HFFc6 (cell line): Measurements from ENCODE around the gene SPTLC3. TPM values are rescaled to one million over a fixed set of nuclear protein-coding genes. Genes with fewer than 3 reads are reported as not detected.

Experiments
- DNase-seq: peaks from one replicate; pipeline ENCODE4 v3.0.0-alpha.2; 2018
- H3K27ac Mint-ChIP-seq: 2 replicates; pipeline ENCODE4 v1.8.0; 2020; ENCODE audit warnings: mild to moderate bottlenecking, mixed read lengths
- H3K27me3 Mint-ChIP-seq: 2 replicates; pipeline ENCODE4 v1.8.0; 2021; ENCODE audit warnings: mild to moderate bottlenecking, moderate library complexity, mixed read lengths; ENCODE audit not compliant: insufficient read depth
- H3K36me3 Mint-ChIP-seq: 2 replicates; pipeline ENCODE4 v1.8.0; 2021; ENCODE audit warnings: low read depth, mixed read lengths
- H3K4me1 Mint-ChIP-seq: 2 replicates; pipeline ENCODE4 v1.8.0; 2020; ENCODE audit warnings: low read depth, mixed read lengths
- H3K4me3 Mint-ChIP-seq: 2 replicates; pipeline ENCODE4 v1.8.0; 2020; ENCODE audit warnings: mild to moderate bottlenecking, moderate library complexity, mixed read lengths
- H3K9me3 Mint-ChIP-seq: 2 replicates; pipeline ENCODE4 v1.8.0; 2020; ENCODE audit warnings: mild to moderate bottlenecking, mixed read lengths
- CTCF ChIP-seq: fragments of 200-600 bp; sonication (generic); IDR thresholded peaks from 2 replicates; pipeline ENCODE4 v1.5.0; 2021; ENCODE audit warnings: antibody characterized with exemption, mild to moderate bottlenecking
- total RNA-seq, 6 experiments: library from RNA; stranded (reverse); fragmentation: NEBNext Ultra II Directional; extraction: Animal tissue kit (Norgen Biotek cat#: 25700); gene quantifications; 2 replicates in 1 of 6; 3 replicates in 5 of 6; pipeline ENCODE4 v1.2.3, GENCODE V29; 2021

SPTLC3 gene
- total RNA-seq, 6 experiments from 2014 or later, result not detected

GRCh38 chr20:13205425-13205824 is 196.7 kb downstream of the SPTLC3 start:
- H3K9me3 Mint-ChIP-seq, result no peaks in the 10 kb centered on the region; the same call in 1 of the 2 replicates
- H3K4me3 Mint-ChIP-seq, result no peak overlapping the region
- H3K27ac Mint-ChIP-seq, result no peak overlapping the region
- no peak for DNase-seq
- H3K27me3 Mint-ChIP-seq, result no peaks in the 10 kb centered on the region; the same call in 1 of the 2 replicates
- H3K4me1 Mint-ChIP-seq, result no peaks in the 10 kb centered on the region
- H3K36me3 Mint-ChIP-seq, result no peaks in the 10 kb centered on the region
- no peak for TF ChIP-seq CTCF

DNA sequence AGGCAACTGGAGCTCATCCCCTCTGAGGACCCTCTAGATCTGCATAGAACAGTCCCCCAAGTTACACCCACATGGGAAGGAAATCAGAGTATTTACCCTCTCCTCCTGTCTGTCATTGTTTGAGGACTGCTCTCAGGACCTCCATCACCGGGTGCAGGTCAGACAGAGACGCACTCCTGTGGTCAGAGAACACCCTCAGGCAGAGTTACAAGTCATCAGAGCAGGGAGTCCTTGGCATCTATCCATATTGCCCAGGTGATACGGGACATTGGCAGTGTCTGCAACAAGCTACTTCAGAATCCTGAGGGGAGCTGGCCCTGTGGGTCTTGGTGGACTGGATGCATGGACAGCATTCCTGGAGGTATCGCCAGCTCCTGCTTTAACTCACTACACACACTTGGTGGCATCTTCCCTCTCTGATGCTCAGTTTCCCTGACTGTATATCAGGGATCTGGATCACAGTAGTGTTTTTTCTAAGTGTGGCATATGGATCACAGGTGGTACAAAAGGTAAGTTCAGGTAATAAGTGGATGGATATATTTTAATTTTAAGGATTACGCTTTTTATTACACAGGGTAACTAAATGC is 197.2 kb downstream of the SPTLC3 start:
- H3K27ac Mint-ChIP-seq, result no peak overlapping the region
- no peaks in the 10 kb centered on the region for H3K4me1 Mint-ChIP-seq
- no peaks in the 10 kb centered on the region; the same call in 1 of the 2 replicates for H3K9me3 Mint-ChIP-seq
- no peaks in the 10 kb centered on the region for H3K36me3 Mint-ChIP-seq
- DNase-seq, result no peak
- TF ChIP-seq CTCF, result no peak
- no peaks in the 10 kb centered on the region; the same call in 1 of the 2 replicates for H3K27me3 Mint-ChIP-seq
- H3K4me3 Mint-ChIP-seq, result no peak overlapping the region

DNA sequence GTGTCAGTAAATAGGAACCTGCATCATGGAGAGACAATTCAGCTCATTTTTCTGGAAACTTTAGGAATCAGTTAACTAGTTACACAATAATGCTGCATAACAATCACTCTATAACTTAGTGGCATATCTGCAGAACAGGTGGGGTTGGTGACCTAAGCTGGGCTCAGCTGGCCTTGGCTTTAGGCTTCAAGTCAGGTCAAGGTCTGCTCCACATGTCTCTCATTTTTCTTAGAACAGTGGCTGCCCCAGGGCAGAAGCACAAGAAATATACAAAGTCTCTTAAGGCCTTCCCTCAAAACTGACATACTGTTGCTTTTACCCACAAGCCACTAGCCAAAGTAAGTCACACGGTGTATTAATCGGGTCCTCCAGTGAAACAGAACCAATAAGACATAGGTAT is 198.2 kb downstream of the SPTLC3 start:
- no peak overlapping the region for H3K27ac Mint-ChIP-seq
- TF ChIP-seq CTCF, result no peak
- H3K4me1 Mint-ChIP-seq, result no peaks in the 10 kb centered on the region
- H3K36me3 Mint-ChIP-seq, result no peaks in the 10 kb centered on the region
- H3K9me3 Mint-ChIP-seq, result no peaks in the 10 kb centered on the region
- H3K4me3 Mint-ChIP-seq, result no peak overlapping the region
- H3K27me3 Mint-ChIP-seq, result no peaks in the 10 kb centered on the region; the same call in 1 of the 2 replicates
- no peak for DNase-seq

GRCh38 chr20:13211956-13212618 is 203.3 kb downstream of the SPTLC3 start:
- DNase-seq, result no peak
- Mint-ChIP-seq H3K27ac (no peak overlapping the region), H3K4me1 (no peaks in the 10 kb centered on the region), H3K27me3 (peaks cover 6% of the 10 kb centered on the region; the same call in 1 of the 2 replicates), H3K36me3 (no peaks in the 10 kb centered on the region), H3K9me3 (no peaks in the 10 kb centered on the region), H3K4me3 (no peak overlapping the region)
- no peak for TF ChIP-seq CTCF

DNA sequence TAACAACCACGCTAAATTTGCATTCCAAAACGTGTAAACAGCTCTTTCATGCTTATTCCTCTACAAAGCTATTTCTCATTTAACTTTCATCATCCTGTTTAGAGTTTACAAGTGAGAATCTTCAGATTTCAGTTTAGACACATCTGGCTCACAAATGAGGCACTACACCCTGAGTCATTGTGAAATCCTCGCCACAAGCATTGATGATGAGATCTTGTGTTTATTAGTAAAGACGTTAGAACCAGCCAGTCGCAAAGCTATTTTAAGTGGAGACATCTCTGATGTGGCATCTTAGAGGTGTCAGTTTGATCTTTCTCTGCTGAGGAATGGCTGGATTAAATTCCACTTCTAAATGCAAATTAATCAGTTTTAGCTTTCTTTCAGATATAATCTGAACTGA is 204.0 kb downstream of the SPTLC3 start:
- DNase-seq, result no peak
- Mint-ChIP-seq H3K9me3 (no peaks in the 10 kb centered on the region), H3K27me3 (peaks cover 6% of the 10 kb centered on the region; the same call in 1 of the 2 replicates), H3K27ac (no peak overlapping the region), H3K4me1 (no peaks in the 10 kb centered on the region), H3K4me3 (no peak overlapping the region), H3K36me3 (no peaks in the 10 kb centered on the region)
- TF ChIP-seq CTCF, result no peak
